ENCODE data around the gene SLC38A1. TPM values are rescaled to one million over a fixed set of nuclear protein-coding genes. Genes with fewer than 3 reads are reported as not detected.

Gene SLC38A1
- total RNA-seq, 1 donor from 2014 or later = 140 TPM

DNA sequence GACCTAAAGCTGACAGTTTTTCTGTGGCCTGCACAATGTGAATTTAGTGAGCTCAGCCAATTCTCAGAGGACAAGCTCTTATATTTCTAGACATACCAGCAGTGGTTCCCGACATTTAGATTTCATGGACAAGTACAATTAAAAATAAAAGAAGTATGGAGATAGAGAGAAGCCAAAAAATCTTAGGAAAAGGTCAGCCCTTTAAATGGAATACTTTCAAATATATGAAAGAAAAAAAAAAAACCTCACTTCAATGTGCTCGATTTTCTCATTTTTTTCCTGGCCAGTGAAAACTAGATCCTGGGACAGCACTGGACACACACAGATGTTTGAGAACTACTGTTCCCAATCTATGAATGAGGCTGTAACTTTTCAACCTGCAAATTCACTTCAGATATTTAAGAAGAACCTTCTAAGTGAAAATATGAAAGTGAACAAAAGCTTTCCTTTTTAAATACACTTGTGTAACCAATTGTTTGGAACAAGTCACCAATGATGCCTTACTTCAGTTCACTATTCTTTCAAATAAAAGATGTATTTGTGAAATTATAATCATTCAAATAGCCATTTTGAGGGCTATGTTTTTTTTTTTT lies 109.4 kb downstream of the SLC38A1 start:
- ATAC-seq = no peak
- intact Hi-C loops (cut with DNase I) = no loop called here
- DNase-seq (ENCODE audit: missing footprints) = no peak

DNA sequence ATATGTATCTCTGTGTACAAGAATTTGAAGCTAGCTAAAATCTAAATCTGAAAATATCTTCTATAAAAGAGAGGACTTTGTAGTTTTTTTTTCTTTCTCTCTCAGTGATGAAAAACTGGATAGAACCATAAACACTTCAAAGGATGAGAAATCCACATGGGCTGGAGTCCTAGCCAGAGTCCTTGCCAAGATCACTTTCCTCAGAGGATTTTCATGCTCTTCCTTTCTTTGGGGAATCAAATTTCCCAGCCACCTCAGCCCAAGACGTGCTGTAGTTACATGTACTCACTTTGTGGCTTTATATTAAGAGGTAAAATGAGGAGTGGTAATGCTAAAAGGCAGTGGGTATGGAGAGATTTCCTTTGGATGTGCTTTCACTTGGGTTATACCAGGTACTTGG lies 110.3 kb downstream of the SLC38A1 start:
- ATAC-seq (no peak), DNase-seq (ENCODE audit: missing footprints) (no peak)
- intact Hi-C loops (cut with DNase I) = no loop called here

DNA sequence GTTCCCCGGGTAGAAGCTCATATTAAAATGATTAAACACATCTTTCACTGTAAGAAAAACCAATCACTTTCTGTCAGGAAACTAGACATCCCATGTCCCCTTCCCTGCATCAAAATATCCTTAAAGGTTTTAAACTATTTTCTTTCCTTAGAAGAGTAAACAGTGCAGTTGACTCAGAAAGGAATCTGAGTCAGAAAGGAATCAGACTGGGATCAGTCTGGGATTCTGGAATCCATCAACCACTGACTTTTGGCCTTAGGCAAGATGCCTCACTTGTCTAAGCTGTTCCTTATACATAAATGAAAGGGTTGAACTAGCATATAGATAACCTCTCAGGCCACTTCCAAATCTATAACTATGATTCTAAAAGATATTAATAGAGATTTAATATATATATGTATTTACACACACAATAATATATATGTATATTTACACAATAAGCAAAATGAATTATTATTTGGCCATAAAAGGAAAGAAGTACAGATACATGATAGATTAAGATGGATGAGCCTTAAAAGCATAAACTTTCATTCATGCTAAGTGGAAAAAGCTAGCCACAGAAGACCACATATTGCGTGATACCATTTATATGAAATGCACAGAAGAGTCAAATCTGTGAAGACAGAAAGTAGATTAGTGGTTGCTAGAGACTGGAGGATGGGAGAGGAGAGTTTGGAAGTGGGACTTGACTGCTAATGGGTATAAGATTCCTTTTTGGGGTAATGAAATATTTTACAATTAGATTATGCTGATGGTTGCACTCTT lies 114.4 kb downstream of the SLC38A1 start:
- intact Hi-C loops (cut with DNase I) = no loop called here
- no peak for DNase-seq (ENCODE audit: missing footprints)
- no peak for ATAC-seq

DNA sequence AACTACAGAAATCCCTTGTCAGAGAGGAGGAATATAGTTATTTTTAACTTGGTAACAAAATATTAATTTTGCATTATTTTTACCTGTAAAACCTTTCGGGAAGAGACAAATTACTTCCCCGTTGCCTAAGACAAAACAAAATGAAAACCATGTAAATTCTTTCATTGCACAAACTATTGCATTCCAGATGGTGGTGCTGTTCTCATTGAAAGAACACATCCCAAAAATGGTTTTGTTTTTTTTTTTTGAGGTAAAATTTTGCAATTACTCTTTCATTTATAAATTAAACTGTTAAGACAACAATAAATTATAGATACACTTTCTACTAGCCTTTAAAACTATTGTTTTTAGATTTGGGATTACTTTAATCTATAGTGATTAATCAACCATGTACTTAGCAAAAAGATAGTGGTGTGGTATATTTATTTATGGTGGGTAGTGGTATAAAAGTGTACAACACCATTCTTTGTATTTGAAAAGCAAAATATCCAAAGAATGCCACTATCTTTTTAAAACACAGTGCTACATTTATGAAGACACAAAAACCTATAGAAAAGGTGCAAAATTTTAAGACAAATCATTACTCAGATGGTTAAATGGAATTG lies 115.5 kb downstream of the SLC38A1 start:
- DNase-seq (ENCODE audit: missing footprints) (no peak), ATAC-seq (no peak)
- intact Hi-C loops (cut with DNase I) = no loop called here

DNA sequence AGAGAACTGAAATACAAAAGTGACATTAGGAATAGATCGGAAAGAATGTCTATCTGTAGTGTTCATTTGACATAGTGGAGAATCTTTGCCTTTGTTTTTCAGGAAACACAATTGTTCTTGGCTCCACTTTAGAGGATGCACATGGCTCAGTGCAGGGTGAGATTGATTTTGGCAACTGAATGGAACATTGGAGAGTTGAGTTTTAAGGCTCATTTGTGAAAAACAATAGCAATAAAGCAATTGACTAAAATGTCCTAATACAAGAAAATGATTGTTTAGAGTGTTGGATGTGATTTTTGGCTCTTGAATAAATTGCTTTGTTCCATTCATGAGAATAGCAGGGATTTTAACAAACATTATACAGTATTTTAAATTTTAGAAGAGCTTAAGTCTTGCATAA lies 116.4 kb downstream of the SLC38A1 start:
- no peak for ATAC-seq
- intact Hi-C loops (cut with DNase I) = no loop called here
- DNase-seq (ENCODE audit: missing footprints) = no peak

DNA sequence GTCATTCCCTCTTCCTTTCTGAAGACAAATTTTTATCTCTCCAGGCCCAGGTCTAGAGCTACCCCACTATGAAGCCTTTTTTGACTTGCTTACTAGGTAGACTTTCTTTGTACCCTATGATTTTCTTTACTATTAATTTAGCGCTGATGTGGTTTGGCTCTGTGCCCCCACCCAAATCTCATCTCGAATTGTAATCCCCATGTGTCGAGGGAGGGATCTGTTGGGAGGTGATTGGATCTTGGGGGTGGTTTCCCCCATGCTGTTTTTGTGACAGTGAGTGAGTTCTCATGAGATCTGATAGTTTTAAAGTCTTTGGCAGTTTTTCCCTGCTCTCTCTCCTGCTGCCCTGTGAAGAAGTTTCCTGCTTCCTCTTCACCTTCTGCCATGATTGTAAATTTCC lies 118.1 kb downstream of the SLC38A1 start:
- intact Hi-C loops (cut with DNase I) = no loop called here
- no peak for ATAC-seq

DNA sequence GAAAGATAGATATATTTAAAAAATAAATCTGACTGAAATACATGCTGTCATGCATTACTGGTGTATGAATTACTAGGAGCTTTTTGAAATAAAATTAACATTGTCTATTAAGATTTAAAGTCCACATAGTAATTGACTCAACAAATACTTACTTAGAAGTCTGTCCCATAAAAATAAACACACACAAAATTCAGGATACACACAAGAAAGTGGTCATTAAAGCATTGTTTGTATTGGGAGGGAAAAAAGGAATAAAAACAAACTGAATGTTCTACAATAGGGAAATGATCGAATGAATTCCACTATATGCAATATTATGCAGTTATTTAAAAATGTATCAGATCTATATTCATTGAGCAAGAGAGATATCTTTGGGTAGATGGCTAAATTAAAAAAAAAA lies 118.9 kb downstream of the SLC38A1 start:
- ATAC-seq (no peak), DNase-seq (ENCODE audit: missing footprints) (no peak)
- intact Hi-C loops (cut with DNase I) = no loop called here

More for the DNA sequence above, 118.1 kb downstream of the SLC38A1 start:
- no peak for DNase-seq (ENCODE audit: missing footprints)

DNA sequence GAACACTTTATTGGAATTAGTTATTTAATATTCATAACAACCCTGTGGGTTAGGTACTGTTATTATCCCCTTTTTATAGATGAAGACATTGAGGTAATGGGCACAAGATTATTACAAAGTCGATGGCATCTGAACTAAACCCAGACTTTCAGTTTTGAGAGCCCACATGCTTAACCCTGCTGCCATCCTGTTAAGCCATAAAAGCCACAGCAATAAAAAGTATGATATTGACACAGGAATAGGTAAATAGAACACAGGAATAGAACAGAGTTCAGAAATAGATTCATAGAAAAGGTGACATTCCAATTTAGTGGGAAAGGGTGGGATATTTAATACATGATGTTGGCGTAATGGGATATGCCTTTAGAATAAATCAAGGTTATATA lies 119.8 kb downstream of the SLC38A1 start:
- intact Hi-C loops (cut with DNase I) = no loop called here
- ATAC-seq (no peak), DNase-seq (ENCODE audit: missing footprints) (no peak)

DNA sequence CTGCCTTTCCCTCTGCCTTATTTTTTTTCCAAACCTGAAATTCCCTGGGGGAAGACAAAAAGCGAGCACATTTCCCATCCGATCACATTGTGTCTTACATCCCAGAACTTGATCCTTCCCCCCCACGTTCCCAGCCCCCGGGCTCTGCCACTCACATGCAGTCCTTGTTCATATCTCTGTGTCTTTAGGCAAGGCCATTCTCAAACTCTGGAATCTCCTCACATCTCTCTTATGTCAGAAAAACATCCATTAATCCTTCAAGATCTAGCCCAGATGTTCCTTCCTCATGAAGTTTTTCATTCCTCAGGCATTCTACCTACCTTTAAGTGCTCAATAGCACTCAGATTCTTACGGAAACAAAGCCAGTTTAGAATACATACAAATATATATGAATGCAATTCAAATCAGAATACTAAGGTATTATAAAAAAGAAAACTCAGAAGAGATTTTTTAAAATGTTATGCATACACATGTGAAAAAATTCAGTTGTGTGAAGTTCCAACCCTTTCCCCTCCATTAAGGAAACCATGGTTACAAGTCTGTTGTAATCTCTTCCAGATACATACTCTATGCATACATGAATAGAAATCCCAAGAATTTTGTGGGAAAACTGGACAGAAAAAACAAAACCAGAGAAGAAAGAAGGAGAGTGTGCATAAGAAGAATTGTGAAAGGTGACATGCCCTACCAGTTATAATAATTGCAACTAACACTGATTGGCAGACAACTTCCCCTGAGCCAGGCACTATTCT lies 120.3 kb downstream of the SLC38A1 start:
- no peak for DNase-seq (ENCODE audit: missing footprints)
- no peak for ATAC-seq
- intact Hi-C loops (cut with DNase I) = no loop called here

DNA sequence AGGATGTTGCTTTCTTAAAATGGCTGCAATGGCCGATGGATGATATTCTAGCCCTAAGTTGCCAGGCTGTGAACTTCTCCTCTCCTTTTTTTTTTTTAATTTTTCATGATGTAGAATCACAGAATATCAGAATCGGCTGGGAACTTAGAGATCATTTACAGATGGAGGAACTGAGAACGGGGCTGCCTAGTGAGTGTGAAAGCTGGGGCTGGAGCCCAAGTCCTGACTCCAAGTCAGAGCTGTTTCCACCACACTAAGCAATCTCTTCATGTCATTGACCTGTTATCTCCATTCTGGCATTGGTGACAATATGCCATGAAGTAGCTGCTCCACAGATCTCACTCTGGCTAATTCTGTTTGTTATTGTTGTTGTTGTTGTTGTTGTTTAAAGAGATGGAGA lies 121.7 kb downstream of the SLC38A1 start:
- intact Hi-C loops (cut with DNase I) = no loop called here
- ATAC-seq = no peak
- no peak for DNase-seq (ENCODE audit: missing footprints)

DNA sequence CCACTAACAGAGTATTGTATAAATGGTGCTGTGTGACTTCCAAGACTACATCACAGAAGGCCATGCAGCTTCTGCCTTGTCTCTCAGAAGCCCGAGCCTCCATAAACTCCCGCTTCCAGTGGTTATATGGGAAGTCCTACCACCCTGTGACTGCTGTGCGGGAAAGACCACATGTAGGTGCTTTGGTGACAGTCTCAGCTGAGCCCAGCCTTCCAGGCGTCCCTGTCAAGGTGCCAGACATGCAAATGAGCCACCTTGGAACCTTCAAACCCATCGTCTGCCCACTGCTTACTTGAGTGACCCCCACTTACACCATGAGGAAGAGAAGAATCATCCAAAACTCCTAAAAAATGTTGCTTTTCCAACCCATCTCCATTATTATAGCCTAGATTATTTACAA lies 123.0 kb downstream of the SLC38A1 start:
- intact Hi-C loops (cut with DNase I) = no loop called here
- no peak for DNase-seq (ENCODE audit: missing footprints)
- no peak for ATAC-seq

DNA sequence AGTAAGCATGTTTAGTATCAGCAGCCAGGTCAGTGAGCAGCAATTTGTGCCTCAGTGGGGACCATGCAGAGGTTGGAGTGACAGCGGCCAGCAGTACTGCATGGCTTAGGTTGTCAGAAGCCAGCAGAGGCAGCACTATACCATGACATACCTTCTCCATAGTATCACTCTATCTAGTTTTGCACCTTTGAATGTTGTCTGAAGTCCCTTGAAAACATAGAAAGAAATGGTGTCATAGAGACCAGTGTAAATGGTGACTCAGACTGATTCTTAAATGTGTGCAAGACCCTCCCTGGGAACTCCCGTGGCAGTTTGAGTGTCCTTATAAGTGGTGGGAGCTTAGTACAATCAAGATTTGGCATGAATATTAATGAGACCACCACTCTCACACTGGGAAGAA lies 124.4 kb downstream of the SLC38A1 start:
- no peak for DNase-seq (ENCODE audit: missing footprints)
- ATAC-seq = no peak
- intact Hi-C loops (cut with DNase I) = no loop called here

DNA sequence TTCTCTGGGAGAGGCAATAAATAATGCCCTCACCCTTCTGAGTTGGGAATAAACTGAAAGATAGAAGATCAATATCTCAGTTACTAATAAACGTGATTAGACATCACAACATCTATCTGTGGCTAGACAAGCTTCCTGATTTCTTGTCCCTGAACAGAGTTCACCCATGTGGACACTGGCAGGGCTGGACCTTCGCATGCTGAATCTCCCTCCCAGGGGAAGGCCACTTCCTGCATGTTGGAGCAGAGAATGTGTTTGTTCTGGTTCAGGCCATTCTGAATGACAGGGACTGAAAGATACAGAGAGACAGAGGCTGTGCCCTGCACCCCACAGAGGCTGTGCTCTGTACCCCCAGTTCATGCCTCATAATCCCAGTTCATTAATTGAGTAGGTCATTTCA lies 132.6 kb downstream of the SLC38A1 start:
- intact Hi-C loops (cut with DNase I) = no loop called here
- no peak for DNase-seq (ENCODE audit: missing footprints)
- ATAC-seq = no peak

DNA sequence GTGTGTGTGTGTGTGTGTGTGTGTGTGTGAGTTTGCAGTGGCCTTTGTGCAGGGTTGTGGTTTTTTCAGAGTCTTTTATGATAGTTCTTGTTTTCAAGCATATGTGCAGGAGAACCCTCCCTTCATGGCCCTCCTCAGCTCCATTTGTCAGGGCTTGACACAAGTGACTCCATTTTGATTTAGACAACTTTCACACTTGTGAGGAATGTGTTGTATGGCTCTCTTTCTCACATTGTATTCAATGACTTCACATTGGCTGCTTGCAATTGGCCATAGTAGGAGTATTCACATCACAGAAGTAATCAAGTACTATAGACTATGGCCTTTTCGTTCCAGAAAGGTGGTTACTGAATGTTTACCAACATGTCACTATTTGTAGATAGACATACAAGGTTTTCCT lies 133.1 kb downstream of the SLC38A1 start:
- no peak for ATAC-seq
- DNase-seq (ENCODE audit: missing footprints) = no peak
- intact Hi-C loops (cut with DNase I) = no loop called here

DNA sequence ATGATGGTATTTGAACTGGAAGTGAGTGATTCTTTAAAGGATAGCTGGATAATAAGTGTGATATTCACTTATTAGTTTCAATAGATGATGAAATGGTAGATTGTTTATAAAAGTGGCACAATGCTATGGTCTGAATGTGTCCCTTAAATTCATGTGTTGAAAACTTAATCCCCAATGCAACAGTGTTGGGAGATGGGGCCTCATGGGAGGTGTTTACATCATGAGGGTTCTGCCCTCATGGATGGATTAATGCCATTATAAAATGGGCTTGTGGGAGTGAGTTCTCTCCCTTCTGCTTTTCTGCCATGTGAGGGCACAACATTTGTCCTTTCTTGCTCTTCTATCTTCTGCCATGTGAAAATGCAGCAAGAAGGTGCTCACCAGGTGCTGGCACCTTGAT lies 134.0 kb downstream of the SLC38A1 start:
- no peak for ATAC-seq
- DNase-seq (ENCODE audit: missing footprints) = no peak
- intact Hi-C loops (cut with DNase I) = loop anchor here (5.0 kb wide), 1 partner anchor 162 kb away; no protein-coding TSS in a partner anchor

DNA sequence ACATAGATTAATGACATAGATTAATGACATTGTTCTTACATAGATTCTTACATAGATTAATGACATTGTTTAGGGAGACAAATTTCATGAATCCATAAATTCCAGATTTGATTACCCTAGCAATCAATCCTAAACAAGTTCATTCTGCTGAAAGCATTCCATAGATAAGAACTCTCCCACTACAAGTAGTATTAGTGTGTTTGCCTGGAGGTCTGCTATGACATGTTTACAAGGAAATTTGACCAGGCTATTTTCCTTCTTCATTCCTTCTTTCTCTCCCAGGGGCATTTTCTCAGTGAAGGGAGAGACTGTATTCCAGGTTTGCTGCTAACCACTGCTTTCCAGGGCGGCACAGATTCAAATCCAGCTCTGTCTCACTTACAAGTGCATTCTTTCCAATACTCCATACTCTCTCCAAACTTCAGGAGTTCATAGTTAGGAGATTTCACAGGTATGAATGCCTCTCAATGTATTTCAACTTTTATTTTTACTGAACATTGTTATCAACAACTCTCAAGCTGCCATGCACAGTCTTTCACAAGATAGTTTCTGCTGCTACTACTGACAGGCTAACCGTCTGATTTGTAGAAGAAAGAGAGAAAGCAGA lies 134.5 kb downstream of the SLC38A1 start:
- no peak for ATAC-seq
- DNase-seq (ENCODE audit: missing footprints) = no peak
- intact Hi-C loops (cut with DNase I) = loop anchor here (5.0 kb wide), 1 partner anchor 163 kb away; no protein-coding TSS in a partner anchor

DNA sequence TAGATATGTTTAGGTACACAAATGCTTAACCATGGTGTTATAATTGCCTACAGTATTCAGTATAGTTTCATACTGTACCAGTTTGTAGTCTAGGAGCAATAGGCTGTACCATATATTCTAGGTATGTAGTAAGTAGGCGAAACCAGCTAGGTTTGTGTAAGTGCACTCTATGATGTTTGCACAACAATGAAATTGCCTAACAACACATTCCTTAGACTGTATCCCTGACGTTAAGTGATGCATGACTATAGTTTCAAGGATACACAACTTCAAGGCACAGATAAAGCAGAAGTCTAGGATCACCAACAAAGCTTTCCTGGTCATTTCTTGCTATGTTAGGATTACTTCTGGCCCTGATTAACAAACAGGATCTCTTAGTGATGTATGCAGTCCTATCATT lies 135.1 kb downstream of the SLC38A1 start:
- no peak for DNase-seq (ENCODE audit: missing footprints)
- intact Hi-C loops (cut with DNase I) = loop anchor here (5.0 kb wide), 1 partner anchor 164 kb away; no protein-coding TSS in a partner anchor
- ATAC-seq = no peak

Measured in Right ventricle myocardium inferior (tissue), 1 donor.